ENCODE data around the gene ZCCHC13. TPM values are rescaled to one million over a fixed set of nuclear protein-coding genes. Genes with fewer than 3 reads are reported as not detected.
A peak's percentile ranks its signal among the peaks of the same experiment; 100 is the strongest.

ZCCHC13 gene
- total and polyA plus RNA-seq, 2 of the 13 experiments (the other 11 are each of a cell fraction or from before 2014, with no cell fraction given) = not detected

- peak; percentile 21; the same call in 1 of the 2 replicates for TF ChIP-seq MIER3 (CRISPR knock-in tag; IDR thresholded peaks at IDR 0.05; ENCODE audit: borderline replicate concordance)
- TF ChIP-seq ZNF383 (CRISPR knock-in tag; IDR thresholded peaks at IDR 0.05; ENCODE audit: borderline replicate concordance) = no peak
- TF ChIP-seq KAT8 (CRISPR knock-in tag; IDR thresholded peaks at IDR 0.05) = peak; percentile 56
- 0 out of 2 replicates have a peak, but pooled peaks have one; percentile 30 for TF ChIP-seq ZKSCAN8 (CRISPR knock-in tag; IDR thresholded peaks at IDR 0.05; ENCODE audit: borderline replicate concordance)
- TF ChIP-seq GATAD1 (CRISPR knock-in tag; IDR thresholded peaks at IDR 0.05) = peak; percentile 22; the same call in 1 of the 2 replicates
- TF ChIP-seq IRF2 (CRISPR knock-in tag; IDR thresholded peaks at IDR 0.05) = no peak
- no peak for TF ChIP-seq CREBL2 (CRISPR knock-in tag; IDR thresholded peaks at IDR 0.05; ENCODE audit: borderline replicate concordance)
- peak; percentile 33; the same call in 1 of the 2 replicates for TF ChIP-seq HMGXB3 (CRISPR knock-in tag; IDR thresholded peaks at IDR 0.05; ENCODE audit: borderline replicate concordance)
- TF ChIP-seq MED1 (CRISPR knock-in tag; IDR thresholded peaks at IDR 0.05) = 0 out of 2 replicates have a peak, but pooled peaks have one; percentile 25
- TF ChIP-seq ZBTB43 (CRISPR knock-in tag; conservative IDR thresholded peaks at IDR 0.05) = no peak
- peak; percentile 57 for TF ChIP-seq ZNF777 (CRISPR knock-in tag; IDR thresholded peaks at IDR 0.05)
- TF ChIP-seq ZNF749 (CRISPR knock-in tag; IDR thresholded peaks at IDR 0.05; ENCODE audit: borderline replicate concordance) = no peak
- no peak for TF ChIP-seq JUNB (CRISPR knock-in tag; IDR thresholded peaks at IDR 0.05; ENCODE audit: borderline replicate concordance)
- no peak; a peak in 1 of 4 replicates for TF ChIP-seq HMGXB4 (CRISPR knock-in tag; IDR thresholded peaks at IDR 0.05; ENCODE audit: borderline replicate concordance in 1 of 2, low read depth in 1 of 2)
- TF ChIP-seq POLR2A (IDR thresholded peaks at IDR 0.05; ENCODE audit: insufficient read depth in 1 of 2, low read depth in 2 of 2, low read length in 2 of 2) = peak; percentile 51 to 63
- 0 out of 2 replicates have a peak, but pooled peaks have one; percentile 16 for TF ChIP-seq ZSCAN21 (CRISPR knock-in tag; IDR thresholded peaks at IDR 0.05; ENCODE audit: borderline replicate concordance)
- TF ChIP-seq BORCS8-MEF2B (CRISPR knock-in tag; IDR thresholded peaks at IDR 0.05) = peak; percentile 23; the same call in 1 of the 2 replicates
- TF ChIP-seq ZNF263 (CRISPR knock-in tag; IDR thresholded peaks at IDR 0.05) = peak; percentile 73
- no peak for TF ChIP-seq MIER2 (CRISPR knock-in tag; IDR thresholded peaks at IDR 0.05)
- peak; percentile 77 for TF ChIP-seq POLR2G (IDR thresholded peaks at IDR 0.05; ENCODE audit: low read depth, low read length)
- no peak for TF ChIP-seq ZNF761 (CRISPR knock-in tag; conservative IDR thresholded peaks at IDR 0.05)
- no peak for TF ChIP-seq THYN1 (CRISPR knock-in tag; IDR thresholded peaks at IDR 0.05; ENCODE audit: borderline replicate concordance, low read depth)
Observed at GRCh38 chrX:74291964-74292807, 11.8 kb upstream of the ZCCHC13 start (continued).
